Activated CD8-positive, alpha-beta memory T cell treated with anti-CD3 and anti-CD28 coated beads, Interleukin-2, amount 50 U/mL, for 48 hours (primary cell): ENCODE data around the gene PKHD1.

ENCODE experiments used
- DNase-seq: peaks from one replicate; pipeline ENCODE4 v3.0.0-alpha.2; 2020

The PKHD1 gene

DNA sequence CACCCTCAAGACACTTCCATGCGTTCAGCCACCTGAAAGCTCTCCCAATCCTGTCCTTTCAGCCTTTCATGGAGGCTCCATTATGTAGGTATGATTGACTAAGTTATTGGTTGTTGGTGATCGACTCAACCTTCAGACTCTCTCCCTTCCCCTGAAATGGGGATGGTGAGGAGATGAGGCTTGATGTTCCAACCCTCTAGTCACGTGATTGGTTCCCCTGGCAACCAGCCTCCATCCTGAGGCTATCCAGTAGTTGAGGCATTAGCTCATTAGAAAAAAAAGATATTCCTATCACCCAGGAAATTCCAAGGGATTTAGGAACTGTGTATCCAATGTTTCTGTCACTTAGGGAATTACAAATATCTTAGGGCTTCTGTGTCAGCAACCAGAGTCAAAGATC, 426.6 kb downstream of the PKHD1 start:
- DNase-seq, result no peak

DNA sequence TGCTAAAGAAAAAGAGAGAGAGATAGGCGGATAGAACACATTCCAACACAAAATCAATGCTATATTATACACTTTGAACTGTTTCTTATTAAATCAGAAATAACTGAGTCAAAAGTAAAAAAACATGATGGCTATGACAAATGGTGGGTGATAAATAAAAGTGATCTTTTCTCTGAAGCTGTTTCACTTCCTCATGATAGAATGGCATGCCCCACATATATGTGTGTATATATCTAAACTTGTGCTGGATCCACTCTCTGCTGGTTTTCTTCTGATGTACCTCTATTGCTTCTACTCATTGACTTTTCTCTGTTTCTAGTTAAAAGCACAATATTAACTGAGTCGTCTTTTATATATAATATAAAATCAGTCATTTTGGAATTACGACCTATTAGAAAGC, 429.9 kb downstream of the PKHD1 start:
- DNase-seq, result no peak

DNA sequence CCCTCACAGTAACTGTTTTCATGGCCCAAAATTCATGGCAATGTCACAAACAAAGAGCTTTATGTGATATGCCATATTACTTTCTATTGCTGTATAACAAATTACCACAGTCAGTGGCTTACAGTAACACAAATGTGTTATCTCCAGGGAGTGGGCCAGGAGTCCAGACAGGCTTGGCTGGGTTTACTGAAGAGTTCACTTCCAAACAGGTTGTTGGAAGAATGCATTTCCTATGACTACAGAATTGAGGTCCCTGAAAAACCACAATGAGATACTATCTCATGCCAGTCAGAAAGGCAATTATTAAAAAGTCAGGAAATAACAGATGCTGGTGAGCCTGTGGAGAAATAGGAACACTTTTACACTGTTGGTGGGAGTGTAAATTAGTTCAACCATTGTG, 431.9 kb downstream of the PKHD1 start:
- DNase-seq, result no peak

DNA sequence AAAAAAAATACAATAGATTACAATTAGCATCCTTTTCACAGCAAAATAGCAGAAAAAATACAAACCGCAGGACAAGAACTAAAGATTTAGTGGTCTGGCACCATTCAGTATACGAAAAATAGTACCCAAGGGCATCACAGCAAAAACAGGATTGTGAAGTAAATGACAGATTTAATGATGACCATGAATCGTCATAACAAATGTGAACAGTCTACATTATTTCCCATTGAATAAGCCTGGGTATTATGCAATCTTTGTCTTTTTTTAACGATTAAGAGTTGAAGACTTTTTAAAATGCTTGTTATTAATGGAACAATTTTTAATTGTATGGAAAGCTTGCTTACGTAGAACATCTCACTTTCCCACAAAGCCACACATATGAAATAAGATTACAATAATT, 432.8 kb downstream of the PKHD1 start:
- DNase-seq, result no peak

DNA sequence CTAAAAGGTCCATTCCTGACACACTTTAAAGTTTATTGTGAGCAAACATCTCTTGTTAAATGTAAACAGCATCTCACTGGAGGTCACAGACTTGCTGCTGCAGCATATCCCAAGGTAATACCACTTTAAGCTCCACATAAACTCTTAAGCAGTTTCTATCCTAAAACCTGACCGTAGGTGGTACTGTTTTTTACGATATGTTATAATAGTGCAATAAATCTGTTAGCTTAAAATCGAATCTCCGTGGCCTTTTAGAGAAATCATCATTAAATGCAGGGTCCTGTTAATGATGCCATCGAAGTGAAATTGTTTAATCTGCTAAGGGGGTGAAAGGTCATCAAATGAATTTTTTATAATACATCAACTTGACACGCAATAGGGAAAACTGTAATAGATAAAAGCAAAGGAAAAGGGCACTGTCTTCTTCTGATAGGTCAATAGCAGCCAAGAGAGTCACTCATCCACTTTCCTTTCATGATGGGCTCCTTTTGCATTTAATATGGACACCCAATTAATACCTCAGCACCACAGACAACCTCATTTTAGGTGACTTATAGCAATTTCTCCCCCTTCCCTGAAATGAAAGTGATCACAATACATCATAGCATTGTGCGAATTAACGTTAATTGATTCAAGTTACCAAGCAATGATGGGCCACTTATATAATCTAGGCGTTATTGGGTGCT, 436.1 kb downstream of the PKHD1 start:
- no peak for DNase-seq

DNA sequence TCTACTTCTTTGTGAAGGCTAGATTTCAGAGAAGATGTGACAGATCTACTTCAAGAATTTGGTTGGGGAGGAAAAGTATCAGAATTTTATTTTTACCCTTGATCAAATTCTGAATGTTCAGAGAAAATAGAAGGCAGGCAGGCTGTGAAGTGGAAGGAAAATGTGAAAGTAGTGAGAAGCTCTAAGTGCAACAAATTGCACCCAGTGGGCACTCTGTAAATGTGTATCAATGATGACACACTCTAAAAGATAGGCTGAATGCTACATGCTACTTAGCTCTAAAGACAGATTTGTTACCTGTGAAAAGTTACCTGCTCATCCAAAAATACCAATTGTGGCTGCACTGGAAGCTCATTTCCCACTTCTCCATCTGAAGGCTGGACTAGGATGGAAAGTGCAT, 438.6 kb downstream of the PKHD1 start:
- no peak for DNase-seq

DNA sequence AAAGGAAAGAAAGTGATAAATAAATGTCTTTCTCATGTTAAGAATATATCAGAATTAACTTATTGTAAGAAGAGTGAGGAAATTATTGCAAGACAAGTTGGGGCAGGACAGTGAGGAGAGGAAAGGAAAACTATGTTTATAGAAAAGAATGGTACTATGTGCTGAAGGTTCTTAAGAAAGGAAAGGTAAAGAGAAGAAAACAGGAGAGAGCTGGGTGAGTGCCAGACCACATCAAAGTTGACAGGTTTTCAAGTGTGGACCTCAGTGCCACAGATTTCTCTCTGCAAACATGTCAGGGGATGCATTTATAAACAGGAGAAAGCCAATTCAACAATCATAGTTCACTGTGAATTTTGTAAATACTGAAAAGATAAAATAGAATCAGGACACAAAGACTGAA, 439.2 kb downstream of the PKHD1 start:
- DNase-seq, result no peak

DNA sequence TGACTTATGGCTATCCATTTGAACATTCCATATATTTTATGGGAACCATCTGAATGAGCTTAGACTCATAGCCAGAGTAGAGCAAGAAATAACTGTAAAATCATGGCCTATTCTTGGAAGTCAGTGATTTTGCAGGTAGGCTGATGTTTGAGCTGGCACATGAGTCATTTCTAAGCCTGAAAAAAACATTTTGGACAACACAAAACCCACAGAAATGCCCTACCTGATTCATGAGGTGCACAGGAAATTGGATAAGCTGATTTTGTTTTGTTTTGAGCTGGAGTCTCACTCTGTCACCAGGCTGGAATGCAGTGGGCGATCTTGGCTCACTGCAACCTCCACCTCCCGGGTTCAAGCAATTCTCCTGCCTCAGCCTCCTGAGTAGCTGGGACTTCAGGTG, 443.0 kb downstream of the PKHD1 start:
- no peak for DNase-seq

DNA sequence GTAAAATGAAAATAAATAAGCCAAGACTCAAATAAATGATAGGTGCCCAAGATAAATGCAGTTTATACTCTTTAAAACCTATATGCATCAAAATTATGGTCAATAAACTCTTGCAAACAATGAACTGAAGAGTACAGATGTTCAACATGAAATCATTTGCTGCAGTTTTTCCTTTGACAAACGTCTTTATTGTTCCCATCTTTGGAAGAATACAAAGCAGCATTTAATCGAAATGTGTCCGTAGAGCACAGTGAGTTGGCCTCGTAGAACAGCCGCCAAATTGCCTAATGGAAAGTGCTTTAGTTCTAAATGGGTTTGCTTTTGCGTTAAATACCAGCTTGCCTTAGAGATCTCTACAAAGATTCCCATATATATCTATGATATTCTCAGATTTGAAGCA, 447.4 kb downstream of the PKHD1 start:
- DNase-seq, result no peak

DNA sequence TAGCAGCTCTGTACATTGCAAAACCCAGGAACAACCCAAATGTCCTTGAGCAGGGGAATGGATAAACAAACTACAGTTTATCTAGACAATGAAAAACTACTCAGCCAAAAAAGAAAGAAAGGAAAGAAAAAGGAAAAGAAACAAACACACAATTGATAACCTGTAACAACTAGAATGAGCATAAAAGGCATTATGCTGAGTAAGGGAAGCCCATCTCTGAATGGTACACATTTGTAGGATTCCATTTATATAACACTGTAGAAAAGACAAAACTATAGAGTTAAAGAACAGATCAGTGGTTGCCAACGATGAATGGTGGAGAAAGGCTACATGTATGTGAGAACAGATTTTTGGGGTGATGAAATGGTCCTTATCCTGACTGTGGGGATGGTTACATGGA, 454.0 kb downstream of the PKHD1 start:
- DNase-seq, result no peak

DNA sequence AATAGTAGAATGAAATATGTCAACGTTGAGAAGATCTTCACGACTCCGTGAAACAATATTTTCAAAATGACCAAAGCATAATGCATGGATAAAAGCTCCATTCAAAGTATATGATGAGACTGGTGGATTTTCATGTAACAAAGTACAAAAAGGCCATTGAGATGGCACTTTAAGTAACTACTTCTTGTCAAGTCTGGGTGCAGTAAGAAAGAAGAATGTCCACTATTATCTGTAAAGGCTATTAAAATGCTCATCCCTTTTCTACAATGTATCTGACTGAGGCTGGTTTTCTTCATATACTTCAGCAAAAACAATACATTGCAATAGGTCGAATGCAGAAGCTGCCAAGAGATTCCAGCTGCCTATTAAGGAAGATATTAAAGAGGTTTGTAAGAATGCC, 457.4 kb downstream of the PKHD1 start:
- DNase-seq, result no peak

DNA sequence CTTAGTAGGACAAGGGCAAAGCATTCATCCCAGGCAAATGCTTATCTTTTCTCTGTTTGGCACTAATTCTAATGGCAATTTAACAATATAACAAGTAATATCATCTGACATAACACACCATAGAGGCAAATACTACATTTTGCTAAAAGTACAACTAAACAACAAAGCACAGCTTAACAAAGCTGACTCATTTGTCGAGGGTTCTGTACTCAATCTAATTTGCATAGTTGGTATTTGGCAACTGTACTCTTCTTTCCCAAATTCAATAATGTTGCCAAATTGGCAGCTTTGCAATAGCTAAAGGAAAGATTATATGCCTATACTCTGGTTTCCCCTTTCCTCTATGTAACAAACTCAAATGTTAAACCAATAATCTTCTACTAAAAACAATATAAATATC, 461.0 kb downstream of the PKHD1 start:
- DNase-seq, result no peak

DNA sequence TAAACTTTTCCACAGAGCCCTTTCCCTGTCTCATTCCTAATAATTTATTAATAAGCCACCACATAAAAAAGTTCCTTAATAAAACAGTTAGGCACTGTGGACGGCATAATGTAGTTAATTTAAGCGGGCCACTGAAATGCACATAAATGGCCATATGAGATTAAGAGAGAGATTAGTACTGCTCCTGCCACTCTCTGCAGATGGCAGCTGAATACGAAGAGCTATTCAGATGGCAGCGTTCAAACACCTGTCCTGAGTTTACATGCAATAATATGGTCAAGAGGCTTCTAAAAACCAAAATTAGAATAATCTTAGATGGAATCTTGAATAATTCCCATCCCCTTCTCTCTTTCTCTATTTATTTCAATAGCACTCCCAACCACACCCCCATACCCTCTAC, 461.8 kb downstream of the PKHD1 start:
- no peak for DNase-seq

DNA sequence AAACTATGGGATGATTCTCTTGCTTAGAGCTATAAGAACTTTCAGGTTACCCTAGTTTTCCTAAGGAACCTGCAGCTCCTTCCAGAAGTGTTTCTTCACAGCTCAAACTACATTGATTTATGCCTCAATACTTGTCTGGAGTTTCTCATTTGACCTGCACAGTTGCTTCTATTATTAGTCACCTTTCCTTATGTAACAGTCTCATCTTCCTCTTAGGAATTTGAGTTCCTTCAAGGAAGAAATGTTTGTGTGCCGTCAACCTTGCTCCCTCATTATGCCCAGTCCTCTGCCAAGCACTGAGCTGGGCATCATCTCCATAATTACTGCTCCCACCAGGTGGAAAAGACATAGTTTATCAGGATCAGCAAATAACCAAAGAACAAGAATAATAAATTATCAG, 466.4 kb downstream of the PKHD1 start:
- no peak for DNase-seq

DNA sequence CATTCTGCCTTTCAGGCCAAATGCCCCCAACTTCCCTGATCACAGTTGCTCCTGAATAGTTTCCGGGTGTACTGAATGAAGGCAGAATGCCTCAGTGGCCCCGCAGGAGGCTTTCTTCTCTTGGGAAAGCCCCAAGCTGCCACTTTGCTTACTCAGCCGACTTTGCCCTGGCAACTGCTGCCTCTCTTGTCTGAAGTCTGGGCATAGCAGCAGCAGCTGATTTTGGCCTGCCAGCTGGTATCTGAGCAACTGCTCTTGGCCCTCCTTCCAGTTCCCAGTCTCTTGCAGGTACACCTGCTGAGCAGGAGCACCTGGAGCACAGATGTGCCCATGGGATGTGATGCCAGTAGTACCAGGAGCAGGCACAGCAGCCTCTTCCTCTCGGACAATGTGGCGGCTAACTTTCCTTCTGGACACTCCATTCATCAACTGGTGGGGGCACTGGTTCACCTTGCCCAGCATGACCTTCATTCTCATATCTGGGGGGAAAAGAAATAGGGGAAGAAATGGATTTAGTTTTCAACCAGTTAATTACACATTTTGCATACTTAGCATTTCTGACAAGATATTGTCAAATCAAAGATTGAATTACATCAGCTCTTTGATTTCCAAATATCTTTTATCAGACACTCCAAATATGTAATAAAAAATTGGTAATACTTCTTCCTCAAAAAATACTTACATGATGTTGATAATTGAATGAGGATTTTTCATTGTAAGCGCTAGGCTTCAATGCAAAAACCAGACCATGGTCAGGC, 468.2 kb downstream of the PKHD1 start:
- no peak for DNase-seq

DNA sequence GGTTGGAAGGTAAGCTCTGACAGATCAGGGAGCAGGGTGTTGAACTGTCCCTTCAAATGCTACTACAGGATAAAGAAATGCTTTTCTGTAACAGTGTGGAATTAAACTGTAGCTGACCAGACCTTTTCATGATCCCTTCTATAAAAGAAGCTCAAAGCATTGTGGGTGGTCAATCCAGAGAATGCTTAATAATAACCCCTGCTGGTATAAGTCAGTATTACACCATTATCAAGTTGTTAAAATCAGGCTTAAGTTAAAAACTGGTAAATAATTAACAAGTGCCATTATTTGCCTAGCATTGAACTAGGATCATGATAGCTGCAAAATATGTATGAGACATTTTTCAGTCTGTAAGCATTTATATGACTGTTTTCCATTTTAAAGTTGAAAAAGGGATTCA, 468.9 kb downstream of the PKHD1 start:
- DNase-seq, result no peak

DNA sequence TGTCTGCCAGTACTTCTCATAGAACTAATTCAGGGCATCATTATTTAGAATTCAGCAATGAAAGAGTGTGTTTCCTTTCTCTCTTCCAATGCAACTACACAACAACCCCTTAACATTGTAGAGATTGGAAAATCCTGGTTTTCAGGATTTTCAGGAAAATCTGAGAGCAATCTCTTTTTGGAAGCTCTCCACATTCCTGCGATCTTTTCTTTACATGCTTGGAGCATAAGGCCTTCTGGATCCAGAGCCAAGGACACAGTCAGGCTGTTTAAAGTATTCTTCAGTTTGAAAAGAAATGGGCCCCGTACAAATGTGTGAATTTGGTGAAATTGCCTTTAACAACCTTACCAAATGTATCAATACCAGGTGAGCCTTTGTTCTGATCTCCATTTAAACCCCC, 469.7 kb downstream of the PKHD1 start:
- no peak for DNase-seq

DNA sequence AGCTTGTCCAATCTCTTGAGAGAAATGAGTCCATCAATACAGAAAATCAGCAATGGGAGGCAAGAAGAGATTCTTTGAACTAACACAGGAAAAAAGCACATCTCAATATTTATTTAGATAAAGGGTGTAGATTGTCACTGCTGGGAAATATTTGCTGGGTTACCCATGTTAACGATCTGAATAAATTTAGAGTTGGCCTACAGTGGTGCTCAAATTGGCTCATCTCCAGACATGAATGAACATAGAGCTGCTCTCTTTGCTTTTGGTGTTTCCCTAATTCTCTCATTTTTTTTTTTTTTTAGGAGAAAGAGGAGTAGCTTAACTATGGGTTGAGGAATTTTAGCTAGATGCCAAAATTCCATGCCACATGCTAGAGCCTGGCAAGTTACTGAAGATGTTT, 471.2 kb downstream of the PKHD1 start:
- no peak for DNase-seq

DNA sequence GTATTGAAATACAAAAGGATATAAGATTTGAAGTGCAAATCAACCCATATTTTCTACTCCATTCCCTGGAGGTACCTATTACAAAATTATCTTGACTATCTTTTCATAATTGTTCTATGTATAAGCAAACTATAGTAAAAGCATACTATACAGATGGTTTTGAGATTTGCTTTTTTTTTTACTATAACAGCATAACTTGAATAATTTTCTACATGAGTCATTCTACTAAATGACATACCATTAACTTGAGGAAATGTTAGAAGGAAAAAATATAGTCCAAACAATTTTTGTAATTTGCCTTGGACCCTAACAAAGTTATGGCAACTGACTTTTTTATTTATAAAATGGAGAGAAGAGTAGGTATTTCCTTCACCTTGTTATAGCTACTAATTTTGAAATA, 472.7 kb downstream of the PKHD1 start:
- DNase-seq, result no peak

DNA sequence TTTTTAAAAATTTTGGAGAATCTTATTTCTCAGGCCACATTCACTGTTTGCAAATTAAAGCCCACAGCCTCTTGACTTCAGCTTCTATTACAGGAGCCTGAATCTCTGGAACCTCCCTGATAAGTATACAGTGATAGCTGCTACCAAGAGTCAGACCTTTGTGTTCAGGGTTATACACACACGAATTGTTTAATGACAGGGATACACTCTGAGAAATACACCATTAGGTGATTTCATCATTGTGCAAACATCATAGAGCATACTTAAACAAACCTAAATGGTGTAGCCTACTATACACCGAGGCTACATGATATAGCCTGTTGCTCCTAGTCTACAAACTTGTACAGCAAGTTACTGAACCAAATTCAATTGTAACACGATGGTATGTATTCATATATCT, 473.9 kb downstream of the PKHD1 start:
- DNase-seq, result no peak

DNA sequence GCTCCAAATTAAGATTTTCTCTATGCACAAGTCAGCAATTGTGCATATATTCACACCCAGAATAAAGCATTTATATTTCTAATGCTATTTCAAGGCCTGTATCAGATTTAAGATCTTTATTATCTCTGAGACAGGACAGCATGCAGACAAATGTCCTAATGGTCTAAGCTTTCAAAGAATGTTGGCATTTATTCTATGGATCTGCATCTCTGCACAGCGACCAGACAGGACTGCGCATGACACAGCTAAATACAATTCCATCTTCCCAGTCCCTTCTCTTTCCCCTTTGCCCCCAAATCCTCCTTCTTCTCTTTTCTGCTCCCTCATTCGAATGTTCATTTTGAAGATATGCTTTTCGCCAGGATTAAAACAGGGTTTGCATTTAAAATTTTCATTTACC, 478.5 kb downstream of the PKHD1 start:
- DNase-seq, result no peak

DNA sequence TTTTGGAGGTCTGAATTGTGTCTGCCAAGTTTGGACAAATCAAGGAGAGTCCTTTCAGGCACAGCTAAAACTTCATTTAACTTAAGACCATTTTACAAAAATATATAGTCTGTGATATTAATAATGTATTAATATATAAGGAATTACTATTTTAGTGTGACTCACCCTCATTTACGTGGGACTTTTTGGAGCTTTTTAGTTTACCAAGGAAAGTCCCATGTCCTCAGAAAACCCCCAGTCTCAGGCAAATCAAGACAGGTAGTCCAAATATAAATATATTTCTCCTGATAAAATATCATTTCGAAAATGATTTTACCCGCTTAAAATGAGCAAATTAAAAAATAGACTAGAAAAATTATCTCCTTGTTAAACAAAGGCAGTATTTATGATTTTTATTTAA, 479.0 kb downstream of the PKHD1 start:
- no peak for DNase-seq

DNA sequence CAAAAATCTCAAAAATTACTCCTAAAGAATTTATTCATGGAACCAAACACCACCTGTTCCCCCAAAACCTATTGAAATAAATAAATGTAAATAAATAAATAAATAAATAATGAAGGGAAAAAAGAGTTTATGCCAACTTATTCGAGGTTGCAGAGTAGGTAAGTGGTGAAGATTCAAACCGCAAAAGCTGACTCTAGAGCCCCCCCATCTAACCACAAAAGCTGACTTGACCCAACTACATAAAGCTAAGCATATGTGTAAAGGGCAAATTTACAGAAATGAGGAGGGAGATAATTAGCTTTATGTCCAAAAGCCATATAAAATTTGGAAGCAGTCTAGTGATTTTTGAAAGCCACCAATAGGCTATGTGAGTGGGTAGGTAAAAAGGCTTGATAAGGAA, 486.9 kb downstream of the PKHD1 start:
- no peak for DNase-seq

DNA sequence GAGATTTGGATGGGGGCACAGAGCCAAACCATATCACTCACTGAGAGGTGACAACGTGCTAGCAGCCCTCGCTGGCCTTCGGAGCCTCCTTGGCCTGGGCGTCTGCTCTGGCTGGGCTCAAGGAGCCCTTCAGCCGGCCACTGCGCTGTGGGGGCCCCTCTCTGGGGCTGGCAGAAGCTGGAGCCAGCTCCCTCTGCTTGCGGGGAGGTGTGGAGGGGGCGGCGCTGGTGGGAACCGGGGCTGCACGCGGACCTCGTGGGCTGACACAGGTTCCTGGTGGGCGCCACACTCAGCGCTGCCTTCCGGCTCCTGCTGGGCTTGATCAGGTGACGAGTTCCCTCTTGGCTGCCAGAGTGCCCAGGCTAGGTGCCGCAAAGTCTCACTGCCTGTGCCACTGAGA, 489.2 kb downstream of the PKHD1 start:
- no peak for DNase-seq

DNA sequence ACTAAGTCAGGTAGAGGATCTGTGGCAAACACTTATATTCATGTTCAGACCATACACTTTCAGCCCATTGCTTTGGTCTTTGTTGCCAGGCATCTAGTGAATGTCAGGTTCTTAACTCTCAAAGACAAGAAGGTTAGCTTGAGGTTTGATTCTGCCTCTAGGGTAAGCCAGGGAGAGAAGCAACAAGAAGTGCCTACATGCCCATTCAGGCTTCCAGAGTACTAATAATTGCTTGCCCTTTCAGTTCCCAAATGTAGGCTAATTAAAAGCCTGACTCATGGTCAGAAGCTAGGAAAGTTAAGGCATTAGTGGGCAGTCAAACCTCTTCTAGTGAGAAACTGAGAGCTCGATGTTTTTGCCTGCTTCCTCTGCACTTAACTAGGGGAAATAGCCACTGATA, 492.4 kb downstream of the PKHD1 start:
- DNase-seq, result no peak
